HG02870 (cell line): ENCODE measurements around the gene GPR35.

Source experiments
- ATAC-seq: cut with Tn5 transposase; IDR thresholded peaks from one replicate; pipeline ENCODE4 v1.9.1; 2021; ENCODE audit warnings: mild to moderate bottlenecking, moderate library complexity; ENCODE audit not compliant: unreplicated experiment

Gene GPR35

GRCh38 chr2:240624950-240625621, at the start of gene GPR35:
TSS of gene GPR35 (plus strand) at chr2:240625480. CDS start at chr2:240629953, 4,473 bp downstream.
- ATAC-seq, result no peak

GRCh38 chr2:240576036-240576435, 49.2 kb upstream of the GPR35 start:
- ATAC-seq, result no peak

GRCh38 chr2:240576436-240577205, 48.7 kb upstream of the GPR35 start:
- no peak for ATAC-seq

- no peak for ATAC-seq
Observed at GRCh38 chr2:240577281-240578109, 47.8 kb upstream of the GPR35 start.

DNA sequence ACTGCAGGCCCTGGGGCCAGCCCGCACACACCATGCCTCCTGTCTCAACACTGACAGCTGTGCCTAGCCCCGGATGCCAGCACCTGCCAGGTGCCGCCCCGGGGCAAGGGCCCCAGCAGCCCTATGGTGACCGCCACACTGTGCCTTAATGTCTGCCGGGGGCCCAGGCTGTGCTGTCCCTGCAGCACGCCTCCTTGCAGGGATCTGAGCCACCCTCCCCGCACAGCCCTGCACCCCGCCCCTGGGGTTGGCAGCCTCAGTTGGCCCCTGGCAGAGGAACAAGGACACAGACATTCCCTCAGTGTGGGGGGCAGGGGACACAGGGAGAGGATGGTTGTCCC, 47.2 kb upstream of the GPR35 start:
- no peak for ATAC-seq

DNA sequence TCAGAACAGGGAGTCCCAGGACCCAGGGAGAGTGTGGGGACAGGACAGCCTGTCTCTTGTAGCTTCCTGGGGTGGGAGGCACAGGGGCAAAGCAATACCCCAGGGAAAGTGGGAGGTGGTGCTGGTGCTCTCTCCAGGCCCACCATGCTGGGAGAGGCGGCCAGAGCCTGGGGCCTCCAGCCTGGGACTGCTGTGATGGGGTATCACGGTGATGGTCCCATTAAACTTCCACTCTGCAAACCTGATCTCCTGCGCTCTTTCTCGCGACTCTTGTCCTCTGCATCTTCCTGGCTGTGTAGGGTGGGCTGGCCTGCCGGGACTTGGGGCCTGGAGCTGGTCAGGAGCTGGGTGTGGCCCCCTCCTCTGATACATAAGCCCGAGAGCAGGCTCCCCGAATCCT, 46.8 kb upstream of the GPR35 start:
- no peak for ATAC-seq

GRCh38 chr2:240579071-240579762, 46.1 kb upstream of the GPR35 start:
- ATAC-seq, result no peak

DNA sequence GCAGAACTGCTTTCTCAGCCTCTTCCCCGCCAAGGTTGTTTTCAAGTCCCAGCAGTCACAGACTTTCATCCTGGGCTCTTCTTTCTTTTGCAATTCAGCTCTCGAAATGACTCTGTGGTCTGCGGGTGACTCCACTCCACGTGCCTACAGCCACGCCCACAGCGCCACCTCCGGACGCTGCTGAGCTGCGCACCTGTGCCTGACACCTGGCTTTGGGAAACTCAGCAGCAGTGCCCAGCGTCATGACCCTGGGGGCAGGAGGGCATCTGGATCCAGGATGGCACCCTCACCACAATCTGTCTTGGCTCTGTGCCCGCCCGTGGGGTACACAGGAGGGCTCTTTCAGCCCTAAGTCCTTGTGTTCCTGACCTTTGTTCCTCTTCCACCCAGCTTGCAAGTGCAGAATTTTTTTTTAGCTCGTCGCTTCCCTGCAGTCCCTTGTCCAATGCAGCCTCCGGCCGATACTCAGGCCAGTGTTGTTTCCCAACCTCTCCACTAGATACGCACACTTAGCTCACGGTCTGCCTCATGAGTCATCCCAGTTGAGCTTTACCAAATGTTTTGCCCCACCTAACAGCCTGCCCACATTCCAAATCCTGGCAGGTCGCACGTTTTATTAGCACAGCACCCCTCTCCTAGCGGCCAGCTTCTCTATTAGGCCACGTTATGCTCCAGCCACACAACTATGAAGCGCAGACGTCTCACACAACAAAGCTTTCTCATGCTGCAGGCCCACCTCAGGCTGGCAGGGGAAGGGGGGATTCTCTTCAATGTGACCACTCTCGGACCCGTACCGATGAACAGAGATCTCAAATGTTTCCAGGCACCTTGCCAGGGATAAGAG, 45.3 kb upstream of the GPR35 start:
- no peak for ATAC-seq

DNA sequence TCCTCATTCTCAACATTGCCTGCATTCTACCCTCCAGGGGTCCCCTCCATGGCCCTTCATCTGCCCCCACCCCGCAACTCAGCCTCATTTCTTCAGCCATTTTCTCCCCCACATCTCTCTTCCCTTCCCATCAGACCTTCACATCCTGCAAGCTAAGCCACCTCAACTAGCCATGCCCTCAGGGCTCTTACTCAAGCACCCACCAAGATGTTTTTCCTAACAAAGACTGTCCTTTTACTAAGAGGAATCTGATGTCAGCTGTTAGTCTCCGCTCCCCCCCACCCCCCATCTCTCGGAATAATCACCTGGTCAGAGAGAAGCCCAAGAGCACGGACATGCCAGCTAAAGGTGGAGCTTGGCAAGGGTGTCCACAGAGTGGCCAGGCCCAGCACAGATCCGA, 43.5 kb upstream of the GPR35 start:
- ATAC-seq, result no peak

GRCh38 chr2:240582781-240583180, 42.5 kb upstream of the GPR35 start:
- ATAC-seq, result no peak

GRCh38 chr2:240583774-240584173, 41.5 kb upstream of the GPR35 start:
- no peak for ATAC-seq

DNA sequence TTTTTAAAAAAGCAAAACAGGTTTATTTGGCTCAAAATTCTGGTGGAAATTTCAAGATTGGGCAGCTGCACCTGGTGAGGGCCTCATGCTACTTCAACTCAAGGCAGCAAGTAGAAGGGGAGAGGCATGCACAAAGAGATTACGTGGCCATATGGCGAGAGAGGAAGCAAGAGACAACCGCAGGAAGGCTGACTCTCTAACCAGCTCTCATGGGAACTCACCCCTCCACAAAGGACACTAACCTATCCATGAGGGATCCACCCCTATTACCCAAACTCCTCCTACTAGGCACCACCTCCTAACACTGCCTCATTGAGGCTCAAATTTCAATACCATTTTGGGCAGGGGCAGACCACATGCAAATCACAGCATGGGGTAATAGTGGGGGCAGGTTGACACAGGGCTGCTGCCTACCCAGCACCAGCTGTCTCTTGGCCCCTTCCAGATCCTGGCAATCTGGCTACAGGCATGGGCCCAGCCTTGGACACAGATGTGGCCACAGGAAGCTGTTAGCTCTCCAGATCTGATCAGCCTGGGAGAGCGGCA, 40.7 kb upstream of the GPR35 start:
- peak; percentile 62 for ATAC-seq

DNA sequence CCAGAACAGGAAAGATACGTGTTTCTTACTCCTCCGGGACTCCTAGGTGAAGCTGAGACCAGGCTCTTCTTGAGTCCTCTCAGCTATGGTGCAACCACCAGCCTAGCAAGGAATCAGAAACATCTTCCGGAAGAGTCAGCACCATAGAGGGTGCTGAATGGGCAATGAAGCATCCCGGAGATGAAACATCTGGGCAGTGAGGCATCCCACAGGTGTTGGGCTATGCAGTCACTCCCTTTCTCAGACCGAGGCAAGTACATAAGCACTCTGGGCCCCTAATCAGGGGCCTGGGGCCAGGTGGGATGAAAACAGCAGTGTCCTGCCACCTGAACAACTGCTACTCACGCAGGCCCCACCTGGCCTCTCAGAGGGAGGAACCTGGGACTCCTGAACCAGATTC, 40.2 kb upstream of the GPR35 start:
- peak; percentile 20 for ATAC-seq

DNA sequence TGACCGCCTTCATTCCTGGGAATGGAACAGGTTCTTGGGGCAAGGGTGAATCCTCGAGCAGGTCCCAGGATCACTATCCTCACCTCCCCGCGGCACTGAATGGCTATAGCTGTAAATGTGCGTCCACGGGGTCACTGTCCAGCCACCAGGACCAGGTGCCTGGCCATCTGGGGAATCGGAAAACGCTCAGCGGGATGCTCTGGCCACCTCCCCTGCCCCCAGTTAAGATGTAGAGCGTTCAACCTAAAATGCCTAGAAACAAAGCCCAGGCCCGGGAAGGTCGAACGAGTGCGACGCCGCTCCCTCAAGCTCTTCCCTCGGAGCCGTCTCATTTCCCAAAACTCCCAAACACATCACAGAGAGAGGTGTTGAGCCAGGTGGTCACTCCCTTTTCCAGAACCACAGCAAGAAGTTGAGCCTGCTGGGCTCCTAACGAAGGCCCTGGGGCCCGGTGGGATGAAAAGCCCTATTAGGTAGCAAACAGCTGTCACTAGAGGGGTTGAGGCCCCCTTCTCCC, 39.5 kb upstream of the GPR35 start:
- ATAC-seq, result no peak

DNA sequence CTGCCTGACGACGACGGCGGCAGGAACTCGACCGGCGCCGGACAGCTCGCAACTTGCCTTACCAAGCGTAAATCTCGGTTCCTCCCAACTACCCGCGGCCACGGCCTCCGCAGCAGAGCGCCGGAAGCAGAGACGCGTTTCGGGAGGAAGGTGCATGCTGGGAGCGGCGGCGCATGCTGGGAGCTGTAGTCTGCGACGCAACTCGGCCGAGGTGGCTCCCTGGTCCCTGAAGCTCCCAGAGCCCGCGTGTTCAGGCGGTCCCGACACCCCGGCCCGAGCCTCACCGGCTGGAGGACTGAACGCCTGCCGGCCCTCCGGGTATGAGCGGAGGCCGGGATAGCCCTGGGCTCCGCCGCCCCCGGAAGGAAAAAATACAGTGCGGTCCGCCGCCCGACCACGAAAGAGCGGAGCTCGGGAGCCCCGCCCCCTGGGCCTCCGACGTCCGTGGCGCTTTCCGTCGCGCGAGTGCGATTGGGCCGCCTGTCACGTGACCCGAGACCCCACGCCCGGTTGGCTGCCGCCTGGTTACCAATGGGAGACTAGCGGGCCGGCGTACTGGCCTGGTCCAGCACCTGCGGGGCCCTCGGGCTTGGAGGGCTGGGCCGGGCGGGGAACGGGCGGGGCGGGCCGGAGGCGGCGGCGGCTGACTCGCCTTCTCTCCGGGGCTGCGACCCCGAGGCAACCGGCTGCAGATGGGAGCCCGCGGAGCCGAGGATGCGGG, 38.9 kb upstream of the GPR35 start, which contains the start of gene CAPN10:
TSS of gene CAPN10 (plus strand) at position 537 of the 721 bp plus-strand sequence. CDS start at position 715, 178 bp downstream.
- peak; percentile 46 for ATAC-seq

DNA sequence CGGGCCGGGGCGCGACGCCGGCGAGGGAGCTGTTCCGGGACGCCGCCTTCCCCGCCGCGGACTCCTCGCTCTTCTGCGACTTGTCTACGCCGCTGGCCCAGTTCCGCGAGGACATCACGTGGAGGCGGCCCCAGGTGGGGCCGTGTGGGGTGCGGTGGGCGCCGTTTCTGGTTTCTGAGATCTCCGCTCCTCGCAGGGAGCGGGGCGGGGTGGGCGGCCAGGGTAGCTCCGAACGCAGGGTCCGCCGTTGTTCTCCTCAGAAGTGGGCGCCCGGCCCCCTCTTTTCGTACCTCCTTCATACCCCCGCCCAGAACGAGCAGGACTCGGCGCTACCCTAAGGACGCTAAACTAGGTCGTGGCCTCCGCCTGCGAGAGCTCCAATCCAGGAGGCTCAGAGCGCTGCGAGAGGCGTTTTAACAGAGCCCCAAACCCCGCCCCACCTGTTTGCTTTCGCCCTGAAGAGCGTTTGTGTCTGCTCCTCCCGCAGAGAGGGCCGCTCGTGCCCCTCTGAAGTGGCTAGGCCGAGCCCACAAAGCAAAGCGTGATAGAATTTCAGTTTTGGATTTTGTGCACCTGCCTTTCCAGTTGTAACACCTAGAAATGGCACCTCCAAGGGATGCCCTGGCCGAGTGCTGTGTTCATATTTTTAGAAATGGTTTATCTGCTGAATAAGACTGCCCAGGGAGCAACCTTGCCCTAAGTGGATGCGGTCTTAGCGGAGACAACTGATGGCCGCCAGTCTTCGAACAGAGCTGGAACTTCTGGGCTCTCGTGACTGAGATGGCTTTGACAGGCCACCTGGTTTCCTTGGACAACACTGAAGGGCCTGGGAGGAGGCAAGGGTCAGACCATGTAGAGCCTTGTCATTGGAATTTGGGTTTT, 38.1 kb upstream of the GPR35 start:
- no peak for ATAC-seq

DNA sequence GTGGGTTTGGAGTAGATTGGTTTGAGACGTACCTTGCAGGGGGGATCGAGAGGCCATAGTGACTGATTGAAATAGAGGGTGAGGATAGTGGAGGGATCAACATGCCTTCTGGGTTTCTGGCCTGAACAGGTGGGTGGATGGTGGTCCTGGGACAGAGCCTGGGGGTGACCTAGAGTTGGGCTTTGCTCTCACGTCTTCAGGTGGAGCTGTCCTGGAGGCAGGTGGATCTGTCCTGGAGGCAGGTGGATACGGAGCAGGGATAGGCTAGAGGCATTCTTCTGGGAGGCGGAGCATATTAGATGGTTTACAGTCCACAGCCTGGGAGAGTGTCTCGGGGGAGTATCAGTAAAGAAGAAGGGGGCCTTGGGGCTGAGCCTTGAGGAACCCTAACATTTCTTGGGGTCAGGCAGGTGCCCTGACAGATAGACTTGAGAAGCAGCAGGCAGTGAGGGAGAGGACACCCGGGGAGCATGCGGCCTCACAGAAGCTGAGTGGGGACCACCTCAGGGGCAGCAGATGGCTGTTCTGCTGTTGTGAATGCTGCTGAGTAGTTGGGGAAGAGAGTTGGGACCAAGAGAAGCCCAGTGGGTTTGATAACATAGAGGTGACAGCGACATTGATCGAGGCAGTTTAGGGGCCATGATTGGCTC, 37.1 kb upstream of the GPR35 start:
- ATAC-seq, result no peak
